CD4-positive, alpha-beta memory T cell (primary cell): ENCODE data around the gene C1QTNF9B. TPM values are rescaled to one million over a fixed set of nuclear protein-coding genes. Genes with fewer than 3 reads are reported as not detected.

ENCODE experiments used
- CTCF ChIA-PET: fragments of 350-600 bp; sonication (Branson Sonifier 250); formaldehyde crosslinking; loops from one replicate; lab custom pipeline; 2021; ENCODE audit warnings: inconsistent platforms; ENCODE audit not compliant: partially characterized antibody; lab: Charles Lee
- POLR2A ChIA-PET: fragments of 350-600 bp; sonication (Branson Sonifier 250); formaldehyde crosslinking; loops from one replicate; lab custom pipeline; 2021; ENCODE audit not compliant: partially characterized antibody; lab: Charles Lee
- DNase-seq, 5 donors: peaks; one replicate each; pipeline versions ENCODE4 v3.0.0 to v3.0.0-alpha.2; 2020 to 2022; ENCODE audit warnings: mixed read lengths in 1 of 5
- H3K27ac ChIP-seq: one replicate; pipeline ENCODE4 v1.7.0; 2013; ENCODE audit warnings: low read depth, low read length
- H3K27me3 ChIP-seq: 2 replicates; pipeline ENCODE4 v1.7.0; 2013; ENCODE audit warnings: mild to moderate bottlenecking, low read length, moderate library complexity; ENCODE audit not compliant: insufficient read depth
- H3K36me3 ChIP-seq: 2 replicates; pipeline ENCODE4 v1.7.0; 2013; ENCODE audit warnings: mild to moderate bottlenecking, low read length, moderate library complexity; ENCODE audit not compliant: insufficient read depth
- H3K4me1 ChIP-seq: 2 replicates; pipeline ENCODE4 v1.7.0; 2013; ENCODE audit warnings: mild to moderate bottlenecking, low read length, moderate library complexity; ENCODE audit not compliant: insufficient read depth
- H3K4me3 ChIP-seq, 2 donors: one replicate each; pipeline ENCODE4 v1.7.0; 2013; ENCODE audit warnings: low read length in 2 of 2, mild to moderate bottlenecking in 1 of 2
- H3K9me3 ChIP-seq, 2 donors: one replicate each; pipeline ENCODE4 v1.7.0; 2013; ENCODE audit warnings: low read length in 2 of 2, control low read depth in 1 of 2; ENCODE audit not compliant: control insufficient read depth in 1 of 2
- H3K27ac Mint-ChIP-seq, 7 donors: one replicate each; pipeline ENCODE4 v1.8.0; 2020 to 2021; ENCODE audit warnings: mixed read lengths in 7 of 7, mild to moderate bottlenecking in 6 of 7, inconsistent platforms in 3 of 7, moderate library complexity in 3 of 7
- H3K27me3 Mint-ChIP-seq, 2 donors: one replicate each; pipeline ENCODE4 v1.8.0; 2020 to 2021; ENCODE audit warnings: mixed read lengths in 2 of 2
- H3K36me3 Mint-ChIP-seq, 2 donors: one replicate each; pipeline ENCODE4 v1.8.0; 2020 to 2021; ENCODE audit warnings: mixed read lengths in 2 of 2, inconsistent platforms in 1 of 2, mild to moderate bottlenecking in 1 of 2
- H3K4me1 Mint-ChIP-seq, 4 donors: one replicate each; pipeline ENCODE4 v1.8.0; 2020 to 2021; ENCODE audit warnings: mixed read lengths in 4 of 4, mild to moderate bottlenecking in 1 of 4
- H3K4me3 Mint-ChIP-seq, 8 donors: one replicate each; pipeline ENCODE4 v1.8.0; 2020 to 2021; ENCODE audit warnings: mixed read lengths in 8 of 8, mild to moderate bottlenecking in 7 of 8, moderate library complexity in 6 of 8, inconsistent platforms in 3 of 8
- H3K9me3 Mint-ChIP-seq, 8 donors: one replicate each; pipeline ENCODE4 v1.8.0; 2020 to 2021; ENCODE audit warnings: mixed read lengths in 8 of 8, mild to moderate bottlenecking in 5 of 8, inconsistent platforms in 3 of 8, moderate library complexity in 1 of 8
- intact Hi-C: fragments of 100-400 bp; cut with micrococcal nuclease; formaldehyde crosslinking; loops from one replicate; pipeline ENCODE4 v1.15.1; 2023
- polyA plus RNA-seq, 2 donors: library from polyadenylated mRNA; unstranded; fragments of 300-500 nt; fragmentation: Illumina TruSeq; gene quantifications; one replicate each; pipeline ENCODE4 v1.2.3, GENCODE V29; 2021
- total RNA-seq, 2 experiments: library from RNA; stranded (reverse); gene quantifications; one replicate each; pipeline ENCODE4 v1.2.3, GENCODE V29; 2021

The C1QTNF9B gene
- total and polyA plus RNA-seq, 4 experiments from 2014 or later: 0.23 TPM; not detected in 3

DNA sequence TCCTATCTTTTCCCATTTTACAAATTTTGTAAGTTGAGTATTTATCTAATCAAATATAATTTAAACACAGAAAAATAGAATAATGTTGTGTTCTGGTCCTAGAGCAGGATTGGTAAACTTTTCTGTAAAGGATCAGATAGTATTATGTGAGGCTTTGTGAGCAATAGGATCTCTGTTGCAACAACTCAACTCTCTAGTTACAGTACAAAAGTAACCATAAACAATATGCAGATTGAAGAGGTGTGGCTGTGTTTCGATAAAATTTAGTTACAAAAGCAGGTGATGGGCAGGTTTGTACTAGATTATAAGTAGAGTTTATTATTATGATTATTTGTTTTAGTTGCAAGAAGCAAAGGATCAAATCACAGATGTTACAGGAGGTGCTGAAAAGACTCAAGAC is 15.2 kb upstream of the C1QTNF9B start:
- no peaks in the 10 kb centered on the region for H3K27me3 ChIP-seq
- ChIA-PET CTCF (no interaction called here), POLR2A (no interaction called here)
- H3K27me3 Mint-ChIP-seq: peaks cover 13 to 25% of the 10 kb centered on the region in 2 donors
- no peak overlapping the region for H3K27ac ChIP-seq
- H3K27ac Mint-ChIP-seq: no peak overlapping the region
- intact Hi-C loops: no loop called here
- no peaks in the 10 kb centered on the region for H3K36me3 ChIP-seq
- H3K4me1 Mint-ChIP-seq: peaks cover 0 to 5% (median 0%) of the 10 kb centered on the region in 4 donors
- DNase-seq: no peak
- H3K4me3 Mint-ChIP-seq: no peak overlapping the region
- no peak overlapping the region for H3K4me3 ChIP-seq
- no peaks in the 10 kb centered on the region for H3K4me1 ChIP-seq
- no peaks in the 10 kb centered on the region for H3K9me3 ChIP-seq
- H3K36me3 Mint-ChIP-seq: no peaks in the 10 kb centered on the region
- H3K9me3 Mint-ChIP-seq: no peaks in the 10 kb centered on the region

DNA sequence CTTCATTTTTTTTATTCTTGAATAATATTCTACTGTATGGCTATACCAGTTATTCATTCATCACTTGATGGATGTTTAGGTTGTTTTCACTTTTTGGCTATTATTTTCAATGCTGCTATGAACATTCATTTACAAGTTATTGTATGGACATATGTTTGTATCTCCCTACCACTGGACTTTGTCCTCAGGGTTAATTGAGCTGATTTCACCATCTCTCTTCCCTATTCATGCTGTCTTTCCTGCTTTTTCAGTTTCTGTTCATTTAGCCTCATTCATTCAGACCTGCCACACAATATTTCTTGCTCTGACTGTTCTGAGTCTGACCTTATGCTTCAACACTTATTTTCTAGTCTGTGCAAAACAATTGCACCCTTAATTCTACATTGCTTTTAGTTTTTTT is 12.3 kb upstream of the C1QTNF9B start:
- Mint-ChIP-seq H3K9me3 (no peaks in the 10 kb centered on the region), H3K27ac (no peak overlapping the region), H3K4me3 (no peak overlapping the region), H3K36me3 (no peaks in the 10 kb centered on the region), H3K4me1 (peaks cover 0 to 5% (median 0%) of the 10 kb centered on the region in 4 donors), H3K27me3 (peaks cover 16 to 17% of the 10 kb centered on the region in 2 donors)
- Histone ChIP-seq H3K9me3 (no peaks in the 10 kb centered on the region), H3K36me3 (no peaks in the 10 kb centered on the region), H3K27me3 (peaks cover under 1% of the 10 kb centered on the region), H3K4me1 (no peaks in the 10 kb centered on the region), H3K27ac (no peak overlapping the region), H3K4me3 (no peak overlapping the region)
- CTCF ChIA-PET: interaction anchor here (0.9 to 1.4 kb wide), 2 partner anchors 21 to 51 kb away, joined by 3 to 4 read pairs; no protein-coding TSS in a partner anchor
- DNase-seq: no peak
- POLR2A ChIA-PET: no interaction called here
- intact Hi-C loops: no loop called here

DNA sequence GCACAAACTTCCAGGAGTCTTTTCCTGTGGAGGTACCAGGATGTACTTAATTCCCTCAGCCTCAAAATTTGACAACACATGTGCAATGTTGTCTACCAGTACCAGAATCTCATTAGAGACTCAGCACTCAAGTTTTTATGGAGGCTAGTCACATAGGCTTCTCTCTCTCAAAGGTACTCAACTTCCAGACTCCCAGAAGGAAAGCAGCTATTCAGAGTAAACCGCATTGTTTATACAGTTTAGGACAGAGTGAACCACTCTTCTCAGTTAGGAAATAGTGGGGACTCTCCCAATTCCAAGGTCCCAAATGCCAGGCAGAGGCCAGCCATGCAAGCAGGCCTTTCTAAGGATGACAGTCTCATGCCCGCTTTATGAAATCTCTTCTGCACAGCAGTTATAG is 8.5 kb upstream of the C1QTNF9B start:
- POLR2A ChIA-PET: no interaction called here
- no peak overlapping the region for H3K27ac ChIP-seq

DNA sequence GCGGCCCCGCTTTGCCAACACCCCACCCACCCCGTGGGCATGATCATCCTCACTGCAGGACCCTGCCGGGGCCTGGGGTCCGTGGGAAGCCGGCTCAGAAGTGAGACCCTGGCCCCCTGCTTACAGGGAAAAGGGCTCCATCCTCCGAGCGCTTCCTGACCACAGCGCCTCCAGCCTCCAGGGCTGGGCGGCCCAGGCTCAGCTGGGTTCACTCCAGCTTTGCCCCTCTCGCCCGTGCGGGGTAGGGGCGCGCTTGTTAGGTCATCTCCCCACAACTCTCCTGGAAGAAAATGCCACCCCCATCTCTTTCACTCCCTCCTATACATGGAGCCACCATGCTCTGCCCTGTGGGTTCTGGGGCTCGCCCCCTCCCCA is 6.6 kb upstream of the C1QTNF9B start:
- CTCF ChIA-PET: no interaction called here
- no peaks in the 10 kb centered on the region for H3K36me3 Mint-ChIP-seq

More for the DNA sequence above, 8.5 kb upstream of the C1QTNF9B start:
- Histone ChIP-seq H3K9me3 (no peaks in the 10 kb centered on the region), H3K27me3 (peaks cover 9% of the 10 kb centered on the region), H3K36me3 (no peaks in the 10 kb centered on the region), H3K4me1 (peaks cover 6% of the 10 kb centered on the region), H3K4me3 (no peak overlapping the region)
- CTCF ChIA-PET: no interaction called here
- intact Hi-C loops: no loop called here
- Mint-ChIP-seq H3K4me1 (peaks cover 1 to 14% (median 4%) of the 10 kb centered on the region in 4 donors), H3K27me3 (peaks cover 28 to 42% of the 10 kb centered on the region in 2 donors), H3K9me3 (no peaks in the 10 kb centered on the region), H3K4me3 (no peak overlapping the region), H3K27ac (no peak overlapping the region), H3K36me3 (no peaks in the 10 kb centered on the region)
- DNase-seq: no peak

DNA sequence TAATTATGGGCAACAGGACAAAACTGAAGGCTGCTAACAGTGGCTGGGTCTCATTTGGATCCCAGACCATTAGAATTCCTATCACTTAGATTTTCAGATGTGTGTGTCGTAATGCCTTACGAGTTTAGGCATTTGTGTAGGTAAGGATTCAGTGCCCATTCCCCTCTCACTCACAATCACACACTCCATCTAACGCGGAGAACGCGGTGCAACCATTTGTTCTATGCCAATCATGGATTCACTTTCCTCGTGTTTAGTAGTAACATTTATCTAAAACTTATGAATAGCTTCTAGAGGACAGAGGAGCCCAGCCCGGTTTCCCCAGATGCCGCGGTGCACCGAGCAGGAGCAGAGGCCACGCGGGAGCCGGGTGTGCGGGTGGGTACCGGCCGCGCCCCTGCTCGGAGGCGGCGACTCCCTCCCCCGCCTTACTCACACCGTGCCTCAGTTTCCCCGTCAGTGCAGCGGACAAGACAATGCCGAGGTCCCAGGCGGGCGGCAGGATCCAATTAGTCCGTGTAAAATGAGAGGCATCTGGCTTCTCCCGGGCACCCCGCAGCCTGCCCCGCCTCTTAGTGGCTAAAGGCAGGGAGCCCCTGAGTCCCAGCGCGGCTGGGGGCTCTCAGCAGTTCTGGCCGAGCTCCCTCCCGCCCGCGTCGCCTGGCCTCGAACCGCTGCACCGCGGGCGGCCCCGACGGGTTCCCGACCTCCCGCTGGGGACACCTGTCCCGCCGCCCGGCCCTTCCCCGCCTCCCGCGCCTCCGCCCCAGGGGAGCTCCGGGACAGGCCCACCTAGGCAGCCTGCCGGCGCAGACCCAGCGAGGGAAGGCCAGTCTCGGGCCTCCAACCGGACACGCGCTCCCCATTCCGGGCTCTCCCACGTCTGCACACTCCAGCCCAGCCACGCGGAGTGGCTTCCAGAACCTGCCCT is 5.9 kb upstream of the C1QTNF9B start:
- no peaks in the 10 kb centered on the region for H3K36me3 Mint-ChIP-seq
- H3K27me3 Mint-ChIP-seq: peaks cover 30 to 40% of the 10 kb centered on the region in 2 donors
- Histone ChIP-seq H3K27me3 (peaks cover 9% of the 10 kb centered on the region), H3K4me3 (no peak overlapping the region), H3K27ac (no peak overlapping the region), H3K36me3 (no peaks in the 10 kb centered on the region), H3K4me1 (peaks cover 6% of the 10 kb centered on the region), H3K9me3 (no peaks in the 10 kb centered on the region)
- ChIA-PET CTCF (interaction anchor here (1.2 kb wide), 1 partner anchor 525 kb away, joined by 3 read pairs; no protein-coding TSS in a partner anchor), POLR2A (no interaction called here)
- peaks cover 1 to 14% (median 5%) of the 10 kb centered on the region in 4 donors for H3K4me1 Mint-ChIP-seq
- H3K27ac Mint-ChIP-seq: no peak overlapping the region
- no peaks in the 10 kb centered on the region for H3K9me3 Mint-ChIP-seq
- DNase-seq: no peak
- peak overlapping the region in 3 of 8 donors; percentile 17 to 31 (median 20) for H3K4me3 Mint-ChIP-seq
- intact Hi-C loops: no loop called here

More for the DNA sequence above, 6.6 kb upstream of the C1QTNF9B start:
- H3K4me1 Mint-ChIP-seq: peaks cover 1 to 14% (median 5%) of the 10 kb centered on the region in 4 donors
- DNase-seq: no peak
- Histone ChIP-seq H3K27me3 (peaks cover 9% of the 10 kb centered on the region), H3K9me3 (no peaks in the 10 kb centered on the region), H3K4me3 (no peak overlapping the region), H3K4me1 (peaks cover 6% of the 10 kb centered on the region), H3K27ac (no peak overlapping the region), H3K36me3 (no peaks in the 10 kb centered on the region)
- H3K27ac Mint-ChIP-seq: no peak overlapping the region
- POLR2A ChIA-PET: no interaction called here
- H3K4me3 Mint-ChIP-seq: peak overlapping the region in 2 of 8 donors; percentile 10 to 29
- H3K9me3 Mint-ChIP-seq: no peaks in the 10 kb centered on the region
- H3K27me3 Mint-ChIP-seq: peaks cover 30 to 40% of the 10 kb centered on the region in 2 donors
- intact Hi-C loops: no loop called here

DNA sequence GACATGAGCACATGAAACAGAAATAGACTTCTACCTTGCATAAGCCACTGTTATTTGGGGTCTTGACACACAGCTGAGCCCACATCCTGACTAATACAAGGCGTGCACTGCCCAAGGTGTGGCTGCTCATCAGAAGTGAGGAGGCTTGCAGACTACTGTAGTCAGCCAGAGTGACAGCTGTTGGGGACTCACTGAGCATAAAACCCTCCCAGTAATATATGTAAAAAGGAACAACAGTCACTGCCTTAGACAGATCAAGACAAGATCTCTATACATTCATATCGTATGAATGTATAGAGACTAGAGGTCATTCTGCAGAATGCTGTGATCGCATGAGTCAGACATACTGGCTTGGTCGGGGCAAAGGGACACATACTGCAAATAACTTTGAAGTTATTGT is 4.1 kb upstream of the C1QTNF9B start:
- Mint-ChIP-seq H3K27ac (no peak overlapping the region), H3K4me1 (peaks cover 1 to 14% (median 5%) of the 10 kb centered on the region in 4 donors), H3K27me3 (peaks cover 25 to 33% of the 10 kb centered on the region in 2 donors), H3K36me3 (no peaks in the 10 kb centered on the region), H3K4me3 (no peak overlapping the region), H3K9me3 (no peaks in the 10 kb centered on the region)
- ChIA-PET POLR2A (no interaction called here), CTCF (interaction anchor here (1.3 kb wide), 2 partner anchors 434 to 435 kb away, joined by 4 to 7 read pairs; no protein-coding TSS in a partner anchor)
- H3K4me3 ChIP-seq: no peak overlapping the region
- intact Hi-C loops: no loop called here
- H3K36me3 ChIP-seq: no peaks in the 10 kb centered on the region
- peaks cover 6% of the 10 kb centered on the region for H3K4me1 ChIP-seq
- no peak overlapping the region for H3K27ac ChIP-seq
- H3K27me3 ChIP-seq: peaks cover 9% of the 10 kb centered on the region
- H3K9me3 ChIP-seq: no peaks in the 10 kb centered on the region
- no peak for DNase-seq

DNA sequence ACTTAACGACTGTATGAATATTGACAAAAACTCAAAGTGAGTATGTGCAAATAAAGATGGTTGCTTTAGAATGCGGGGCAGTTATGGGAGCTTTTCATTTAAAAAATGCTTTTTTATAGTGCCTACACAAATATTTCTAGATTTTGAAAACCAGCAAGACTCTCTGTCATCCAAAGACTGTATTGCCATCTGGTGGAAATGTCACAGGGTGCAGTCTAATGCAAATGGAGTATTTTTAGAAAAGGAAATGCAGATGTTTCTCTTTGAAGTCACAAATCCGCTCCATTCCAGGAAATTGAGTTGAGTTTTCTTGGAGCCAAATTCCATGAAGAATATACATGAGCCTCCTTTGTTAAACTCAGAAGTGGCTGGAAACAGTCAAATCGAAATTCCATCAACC is 2.3 kb upstream of the C1QTNF9B start:
- Histone ChIP-seq H3K9me3 (no peaks in the 10 kb centered on the region), H3K36me3 (no peaks in the 10 kb centered on the region), H3K4me3 (no peak overlapping the region), H3K27me3 (peaks cover 8% of the 10 kb centered on the region), H3K4me1 (peaks cover 6% of the 10 kb centered on the region), H3K27ac (no peak overlapping the region)
- Mint-ChIP-seq H3K9me3 (no peaks in the 10 kb centered on the region), H3K36me3 (no peaks in the 10 kb centered on the region), H3K27ac (no peak overlapping the region), H3K4me3 (no peak overlapping the region), H3K27me3 (peaks cover 23 to 27% of the 10 kb centered on the region in 2 donors), H3K4me1 (peaks cover 1 to 14% (median 5%) of the 10 kb centered on the region in 4 donors)
- CTCF ChIA-PET: interaction anchor here (0.6 to 5.0 kb wide), 11 partner anchors 10 to 530 kb away, joined by 3 to 46 read pairs (median 3); partner anchors contain the start of gene MIPEP
- intact Hi-C loops: loop anchor here (1.0 kb wide), 1 partner anchor 433 kb away; no protein-coding TSS in a partner anchor
- peak in 3 of 5 donors; percentile 31 to 50 (median 34) for DNase-seq
- POLR2A ChIA-PET: no interaction called here
